ENCODE results near the gene KLHL26. TPM values are rescaled to one million over a fixed set of nuclear protein-coding genes. Genes with fewer than 3 reads are reported as not detected.

Gene KLHL26
- total and polyA plus RNA-seq, 2 of the 13 experiments (the other 11 are each of a cell fraction or from before 2014, with no cell fraction given) = 1.5 to 1.7 TPM

- TF ChIP-seq, protein P1, sequence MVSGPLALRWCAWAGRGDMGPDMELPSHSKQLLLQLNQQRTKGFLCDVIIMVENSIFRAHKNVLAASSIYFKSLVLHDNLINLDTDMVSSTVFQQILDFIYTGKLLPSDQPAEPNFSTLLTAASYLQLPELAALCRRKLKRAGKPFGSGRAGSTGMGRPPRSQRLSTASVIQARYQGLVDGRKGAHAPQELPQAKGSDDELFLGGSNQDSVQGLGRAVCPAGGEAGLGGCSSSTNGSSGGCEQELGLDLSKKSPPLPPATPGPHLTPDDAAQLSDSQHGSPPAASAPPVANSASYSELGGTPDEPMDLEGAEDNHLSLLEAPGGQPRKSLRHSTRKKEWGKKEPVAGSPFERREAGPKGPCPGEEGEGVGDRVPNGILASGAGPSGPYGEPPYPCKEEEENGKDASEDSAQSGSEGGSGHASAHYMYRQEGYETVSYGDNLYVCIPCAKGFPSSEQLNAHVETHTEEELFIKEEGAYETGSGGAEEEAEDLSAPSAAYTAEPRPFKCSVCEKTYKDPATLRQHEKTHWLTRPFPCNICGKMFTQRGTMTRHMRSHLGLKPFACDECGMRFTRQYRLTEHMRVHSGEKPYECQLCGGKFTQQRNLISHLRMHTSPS (CRISPR knock-in tag; IDR thresholded peaks at IDR 0.05; ENCODE audit: low read depth) = no peak
- peak; percentile 64 for TF ChIP-seq TEAD3 (CRISPR knock-in tag; optimal IDR thresholded peaks at IDR 0.05; ENCODE audit: borderline replicate concordance)
- TF ChIP-seq ZNF432 (CRISPR knock-in tag; IDR thresholded peaks at IDR 0.05; ENCODE audit: borderline replicate concordance) = no peak
- TF ChIP-seq PHF8 (CRISPR knock-in tag; IDR thresholded peaks at IDR 0.05) = no peak
- no peak for TF ChIP-seq TIGD3 (CRISPR knock-in tag; IDR thresholded peaks at IDR 0.05; ENCODE audit: borderline replicate concordance)
- TF ChIP-seq SOX5 (CRISPR knock-in tag; IDR thresholded peaks at IDR 0.05; ENCODE audit: borderline replicate concordance) = peak; percentile 60; the same call in 1 of the 2 replicates
- TF ChIP-seq, protein P2, sequence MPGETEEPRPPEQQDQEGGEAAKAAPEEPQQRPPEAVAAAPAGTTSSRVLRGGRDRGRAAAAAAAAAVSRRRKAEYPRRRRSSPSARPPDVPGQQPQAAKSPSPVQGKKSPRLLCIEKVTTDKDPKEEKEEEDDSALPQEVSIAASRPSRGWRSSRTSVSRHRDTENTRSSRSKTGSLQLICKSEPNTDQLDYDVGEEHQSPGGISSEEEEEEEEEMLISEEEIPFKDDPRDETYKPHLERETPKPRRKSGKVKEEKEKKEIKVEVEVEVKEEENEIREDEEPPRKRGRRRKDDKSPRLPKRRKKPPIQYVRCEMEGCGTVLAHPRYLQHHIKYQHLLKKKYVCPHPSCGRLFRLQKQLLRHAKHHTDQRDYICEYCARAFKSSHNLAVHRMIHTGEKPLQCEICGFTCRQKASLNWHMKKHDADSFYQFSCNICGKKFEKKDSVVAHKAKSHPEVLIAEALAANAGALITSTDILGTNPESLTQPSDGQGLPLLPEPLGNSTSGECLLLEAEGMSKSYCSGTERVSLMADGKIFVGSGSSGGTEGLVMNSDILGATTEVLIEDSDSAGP (CRISPR knock-in tag; IDR thresholded peaks at IDR 0.05; ENCODE audit: borderline replicate concordance) = peak; percentile 62; the same call in 1 of the 2 replicates
- TF ChIP-seq GLI4 (CRISPR knock-in tag; IDR thresholded peaks at IDR 0.05; ENCODE audit: borderline replicate concordance) = no peak
- TF ChIP-seq MTF1 (CRISPR knock-in tag; IDR thresholded peaks at IDR 0.05) = no peak
- TF ChIP-seq, protein P3, sequence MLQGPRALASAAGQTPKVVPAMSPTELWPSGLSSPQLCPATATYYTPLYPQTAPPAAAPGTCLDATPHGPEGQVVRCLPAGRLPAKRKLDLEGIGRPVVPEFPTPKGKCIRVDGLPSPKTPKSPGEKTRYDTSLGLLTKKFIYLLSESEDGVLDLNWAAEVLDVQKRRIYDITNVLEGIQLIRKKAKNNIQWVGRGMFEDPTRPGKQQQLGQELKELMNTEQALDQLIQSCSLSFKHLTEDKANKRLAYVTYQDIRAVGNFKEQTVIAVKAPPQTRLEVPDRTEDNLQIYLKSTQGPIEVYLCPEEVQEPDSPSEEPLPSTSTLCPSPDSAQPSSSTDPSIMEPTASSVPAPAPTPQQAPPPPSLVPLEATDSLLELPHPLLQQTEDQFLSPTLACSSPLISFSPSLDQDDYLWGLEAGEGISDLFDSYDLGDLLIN (CRISPR knock-in tag; IDR thresholded peaks at IDR 0.05; ENCODE audit: borderline replicate concordance) = no peak
- TF ChIP-seq ZNF451 (CRISPR knock-in tag; IDR thresholded peaks at IDR 0.05) = peak; percentile 29; the same call in 1 of the 2 replicates
- no peak for TF ChIP-seq SYNCRIP (IDR thresholded peaks at IDR 0.05; ENCODE audit: insufficient read depth, low read depth, low read length)
- TF ChIP-seq KLF15 (CRISPR knock-in tag; IDR thresholded peaks at IDR 0.05; ENCODE audit: borderline replicate concordance) = 0 out of 2 replicates have a peak, but pooled peaks have one; percentile 39
- no peak for TF ChIP-seq RAD21 (CRISPR knock-in tag; IDR thresholded peaks at IDR 0.05)
- no peak for TF ChIP-seq ZNF577 (CRISPR knock-in tag; IDR thresholded peaks at IDR 0.05; ENCODE audit: borderline replicate concordance, low read depth)
- TF ChIP-seq ZNF543 (CRISPR knock-in tag; IDR thresholded peaks at IDR 0.05) = no peak; the same call in 1 of the 2 replicates
- TF ChIP-seq ZNF737 (CRISPR knock-in tag; IDR thresholded peaks at IDR 0.05; ENCODE audit: borderline replicate concordance) = no peak
- no peak for TF ChIP-seq ZNF816 (CRISPR knock-in tag; IDR thresholded peaks at IDR 0.05; ENCODE audit: borderline replicate concordance)
- TF ChIP-seq GRHL1 (CRISPR knock-in tag; conservative IDR thresholded peaks at IDR 0.05) = no peak
- TF ChIP-seq TP53 (CRISPR knock-in tag; conservative IDR thresholded peaks at IDR 0.05) = 0 out of 2 replicates have a peak, but pooled peaks have one; percentile 38
- TF ChIP-seq ZBTB1 (CRISPR knock-in tag; IDR thresholded peaks at IDR 0.05; ENCODE audit: borderline replicate concordance) = no peak
- no peak for TF ChIP-seq ZNF3 (CRISPR knock-in tag; IDR thresholded peaks at IDR 0.05)
Observed at GRCh38 chr19:18610556-18611326, 26.1 kb upstream of the KLHL26 start (continued).
